Measurements from ENCODE around the gene LRRC74B. TPM values are rescaled to one million over a fixed set of nuclear protein-coding genes. Genes with fewer than 3 reads are reported as not detected.

Gene LRRC74B
- total and polyA plus RNA-seq, 9 donors = 0.02 to 3.0 (median 0.31) TPM; not detected in 3

DNA sequence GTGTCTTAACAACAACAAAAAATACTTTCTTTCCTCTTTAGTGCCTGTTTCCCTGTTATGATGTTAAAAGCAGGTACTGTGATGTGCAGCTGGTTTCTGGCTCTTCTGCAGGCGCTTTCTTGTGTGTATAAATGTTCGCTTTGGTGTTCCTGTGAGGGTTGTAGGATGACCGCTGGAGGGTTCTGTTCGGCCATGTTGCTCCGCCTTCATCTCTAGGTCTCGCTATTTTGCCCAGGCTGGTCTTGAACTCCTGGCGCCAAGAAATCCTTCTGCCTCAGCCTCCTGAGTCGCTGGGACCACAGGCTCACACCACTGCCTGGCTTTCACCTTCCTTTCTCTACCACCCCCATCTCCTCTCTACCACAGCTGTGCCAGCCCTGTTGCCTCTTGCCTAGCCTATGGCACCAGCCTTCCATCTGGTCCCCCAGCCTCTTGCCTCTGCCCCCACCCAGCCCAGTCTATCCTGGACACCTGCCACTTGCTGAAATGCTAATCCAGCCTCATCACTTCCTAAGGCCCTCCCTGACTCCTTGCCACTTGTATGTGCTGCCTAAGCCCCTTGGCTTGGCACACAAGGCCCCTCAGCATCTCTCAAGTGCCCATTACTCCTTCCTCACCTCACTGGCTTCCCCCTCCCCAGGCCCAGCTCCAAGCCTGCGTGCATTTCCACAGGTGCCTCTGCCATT, 5.5 kb downstream of the LRRC74B start:
- DNase-seq = no peak
- intact Hi-C loops (cut with DNase I) = no loop called here
- TF ChIP-seq POLR2A (IDR thresholded peaks at IDR 0.05) (no peak), EP300 (IDR thresholded peaks at IDR 0.05) (no peak)
- TF ChIP-seq, protein P1, sequence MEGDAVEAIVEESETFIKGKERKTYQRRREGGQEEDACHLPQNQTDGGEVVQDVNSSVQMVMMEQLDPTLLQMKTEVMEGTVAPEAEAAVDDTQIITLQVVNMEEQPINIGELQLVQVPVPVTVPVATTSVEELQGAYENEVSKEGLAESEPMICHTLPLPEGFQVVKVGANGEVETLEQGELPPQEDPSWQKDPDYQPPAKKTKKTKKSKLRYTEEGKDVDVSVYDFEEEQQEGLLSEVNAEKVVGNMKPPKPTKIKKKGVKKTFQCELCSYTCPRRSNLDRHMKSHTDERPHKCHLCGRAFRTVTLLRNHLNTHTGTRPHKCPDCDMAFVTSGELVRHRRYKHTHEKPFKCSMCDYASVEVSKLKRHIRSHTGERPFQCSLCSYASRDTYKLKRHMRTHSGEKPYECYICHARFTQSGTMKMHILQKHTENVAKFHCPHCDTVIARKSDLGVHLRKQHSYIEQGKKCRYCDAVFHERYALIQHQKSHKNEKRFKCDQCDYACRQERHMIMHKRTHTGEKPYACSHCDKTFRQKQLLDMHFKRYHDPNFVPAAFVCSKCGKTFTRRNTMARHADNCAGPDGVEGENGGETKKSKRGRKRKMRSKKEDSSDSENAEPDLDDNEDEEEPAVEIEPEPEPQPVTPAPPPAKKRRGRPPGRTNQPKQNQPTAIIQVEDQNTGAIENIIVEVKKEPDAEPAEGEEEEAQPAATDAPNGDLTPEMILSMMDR (IDR thresholded peaks at IDR 0.05) = no peak
- Histone ChIP-seq H3K36me3 (no peaks in the 10 kb centered on the region), H3K27ac (no peak overlapping the region), H3K4me3 (no peak overlapping the region), H3K9me3 (no peaks in the 10 kb centered on the region), H3K27me3 (no peaks in the 10 kb centered on the region), H3K4me1 (ENCODE audit: insufficient read depth) (no peaks in the 10 kb centered on the region)
- 80 to 86% (median 81%) methylated on average over 9 of the region's 9 CpGs for WGBS, 3 donors

GRCh38 chr22:21051831-21052400, 6.2 kb downstream of the LRRC74B start:
- Histone ChIP-seq H3K27me3 (no peaks in the 10 kb centered on the region), H3K4me3 (no peak overlapping the region), H3K27ac (no peak overlapping the region), H3K4me1 (ENCODE audit: insufficient read depth) (no peaks in the 10 kb centered on the region), H3K36me3 (no peaks in the 10 kb centered on the region), H3K9me3 (no peaks in the 10 kb centered on the region)
- 51 to 59% (median 56%) methylated on average over 8 of the region's 8 CpGs for WGBS, 3 donors
- DNase-seq = no peak
- intact Hi-C loops (cut with DNase I) = no loop called here
- no peak for TF ChIP-seq EP300 (IDR thresholded peaks at IDR 0.05)
- TF ChIP-seq, protein P1 (IDR thresholded peaks at IDR 0.05) = no peak
- TF ChIP-seq POLR2A (IDR thresholded peaks at IDR 0.05) = no peak

- TF ChIP-seq, protein P1 (IDR thresholded peaks at IDR 0.05) = no peak
- TF ChIP-seq POLR2A (IDR thresholded peaks at IDR 0.05) = no peak
- TF ChIP-seq EP300 (IDR thresholded peaks at IDR 0.05) = no peak
- Histone ChIP-seq H3K9me3 (no peaks in the 10 kb centered on the region), H3K27ac (no peak overlapping the region), H3K4me1 (ENCODE audit: insufficient read depth) (no peaks in the 10 kb centered on the region), H3K4me3 (no peak overlapping the region), H3K36me3 (no peaks in the 10 kb centered on the region), H3K27me3 (no peaks in the 10 kb centered on the region)
- 83 to 89% (median 87%) methylated on average over 8 of the region's 8 CpGs for WGBS, 3 donors
- intact Hi-C loops (cut with DNase I) = no loop called here
- no peak for DNase-seq
Measured at GRCh38 chr22:21052715-21053459, 7.1 kb downstream of the LRRC74B start.

- H3K27ac ChIP-seq = no peak overlapping the region
- WGBS, 3 donors = 85 to 91% (median 91%) methylated on average over 15 of the region's 15 CpGs
- no peaks in the 10 kb centered on the region for H3K4me1 ChIP-seq (ENCODE audit: insufficient read depth)
- intact Hi-C loops (cut with DNase I) = no loop called here
- H3K36me3 ChIP-seq = no peaks in the 10 kb centered on the region
- H3K27me3 ChIP-seq = no peaks in the 10 kb centered on the region
- DNase-seq = no peak
- TF ChIP-seq, protein P1 (IDR thresholded peaks at IDR 0.05) = no peak
- TF ChIP-seq POLR2A (IDR thresholded peaks at IDR 0.05) (no peak), EP300 (IDR thresholded peaks at IDR 0.05) (no peak)
- no peaks in the 10 kb centered on the region for H3K9me3 ChIP-seq
- H3K4me3 ChIP-seq = no peak overlapping the region
Measured at GRCh38 chr22:21054046-21054713, 8.4 kb downstream of the LRRC74B start.
